GM18498 (cell line): ENCODE measurements around the gene CDC42EP1.

Source experiments
- ATAC-seq: cut with Tn5 transposase; IDR thresholded peaks from one replicate; pipeline ENCODE4 v1.9.1; 2021; ENCODE audit warnings: mild to moderate bottlenecking, moderate library complexity; ENCODE audit not compliant: unreplicated experiment

The CDC42EP1 gene

DNA sequence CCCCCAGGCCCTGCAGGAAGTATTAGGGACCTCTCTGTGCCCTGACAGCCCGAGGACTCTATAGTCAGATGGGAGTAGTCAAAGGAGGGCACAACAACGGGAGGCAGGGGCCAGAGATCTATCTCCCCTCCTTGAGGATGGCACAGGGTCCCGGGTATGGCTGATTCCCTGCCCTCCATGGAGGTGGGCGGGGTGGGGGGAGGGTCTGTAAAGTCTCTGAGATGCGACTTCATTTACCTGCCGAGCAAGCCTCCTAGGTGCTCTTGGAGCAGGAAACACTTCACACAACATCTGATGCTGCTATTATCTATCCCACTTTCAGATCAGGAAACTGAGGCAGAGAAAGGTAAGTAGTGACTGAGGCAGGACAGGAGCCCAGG lies 769 bp upstream of the CDC42EP1 start:
- no peak for ATAC-seq

DNA sequence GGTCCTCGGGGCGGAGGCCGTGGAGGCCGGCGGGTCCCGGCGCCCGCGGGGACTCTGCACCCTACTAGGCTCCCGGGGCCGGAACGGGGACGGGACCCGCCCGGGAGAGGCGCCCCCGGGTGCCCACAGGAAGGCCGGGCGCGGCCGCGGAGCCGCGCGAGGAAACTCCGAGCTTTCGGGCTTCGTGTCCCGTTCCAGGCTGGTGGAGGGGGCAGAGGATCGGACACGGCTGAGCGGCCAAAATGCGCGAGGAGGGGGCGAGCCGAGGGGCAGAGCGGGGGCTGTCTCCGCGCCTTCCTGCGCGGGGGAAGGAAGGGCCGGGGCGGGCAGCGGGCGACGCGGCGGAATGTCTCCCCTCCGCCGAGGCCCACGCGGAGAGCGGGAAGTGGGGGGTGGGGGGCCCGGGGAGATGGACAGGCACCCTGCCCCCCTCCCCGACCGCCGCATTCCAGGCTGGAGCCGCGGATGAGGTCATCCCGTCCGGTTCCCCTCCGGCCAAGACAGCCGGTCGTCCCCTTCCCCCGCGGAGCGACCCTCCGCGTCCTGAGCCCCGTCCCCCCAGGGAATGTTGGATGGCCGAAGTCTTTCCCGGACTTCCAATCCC lies 430 bp downstream of the CDC42EP1 start:
- no peak for ATAC-seq

DNA sequence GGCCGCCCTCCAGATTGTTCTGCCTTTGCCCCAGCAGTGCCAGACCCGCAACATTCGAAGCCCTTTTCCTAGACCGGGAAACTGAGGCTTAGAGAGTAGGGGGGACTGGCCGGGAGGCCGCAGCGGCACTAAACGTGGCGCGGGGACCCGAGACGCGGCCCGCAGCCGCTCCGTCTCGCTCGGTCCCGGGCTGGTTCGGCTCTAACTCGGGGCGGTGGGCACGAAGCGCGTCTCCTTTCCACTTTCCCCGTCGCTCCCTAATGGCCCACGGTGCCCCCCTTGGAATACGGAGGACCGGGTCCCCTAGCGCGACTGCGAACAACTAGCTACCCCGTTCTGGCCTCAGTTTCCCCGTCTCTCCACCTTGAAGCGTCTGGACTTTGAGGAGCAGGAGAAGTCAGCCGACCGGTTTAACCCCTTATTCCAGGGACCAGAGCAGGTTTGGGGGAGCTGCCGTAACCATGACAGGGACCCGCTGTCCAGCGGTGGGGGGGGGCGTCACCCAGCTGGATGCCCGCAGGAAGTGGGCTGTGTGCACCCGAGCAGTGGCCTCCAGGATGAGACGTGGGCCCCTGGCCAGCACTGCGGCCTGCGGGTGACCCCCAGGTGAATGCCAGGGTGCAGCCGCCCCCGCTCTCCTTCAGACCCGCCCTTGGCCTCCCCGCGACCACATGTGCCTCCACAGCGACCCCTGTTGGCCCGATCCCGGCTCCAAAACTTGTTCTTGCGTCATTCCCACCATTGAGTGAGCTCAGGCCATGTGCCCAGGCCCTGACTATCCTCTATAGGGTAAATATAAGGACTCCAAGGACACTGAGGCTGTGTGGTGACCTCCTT lies 1.1 kb downstream of the CDC42EP1 start:
- no peak for ATAC-seq

DNA sequence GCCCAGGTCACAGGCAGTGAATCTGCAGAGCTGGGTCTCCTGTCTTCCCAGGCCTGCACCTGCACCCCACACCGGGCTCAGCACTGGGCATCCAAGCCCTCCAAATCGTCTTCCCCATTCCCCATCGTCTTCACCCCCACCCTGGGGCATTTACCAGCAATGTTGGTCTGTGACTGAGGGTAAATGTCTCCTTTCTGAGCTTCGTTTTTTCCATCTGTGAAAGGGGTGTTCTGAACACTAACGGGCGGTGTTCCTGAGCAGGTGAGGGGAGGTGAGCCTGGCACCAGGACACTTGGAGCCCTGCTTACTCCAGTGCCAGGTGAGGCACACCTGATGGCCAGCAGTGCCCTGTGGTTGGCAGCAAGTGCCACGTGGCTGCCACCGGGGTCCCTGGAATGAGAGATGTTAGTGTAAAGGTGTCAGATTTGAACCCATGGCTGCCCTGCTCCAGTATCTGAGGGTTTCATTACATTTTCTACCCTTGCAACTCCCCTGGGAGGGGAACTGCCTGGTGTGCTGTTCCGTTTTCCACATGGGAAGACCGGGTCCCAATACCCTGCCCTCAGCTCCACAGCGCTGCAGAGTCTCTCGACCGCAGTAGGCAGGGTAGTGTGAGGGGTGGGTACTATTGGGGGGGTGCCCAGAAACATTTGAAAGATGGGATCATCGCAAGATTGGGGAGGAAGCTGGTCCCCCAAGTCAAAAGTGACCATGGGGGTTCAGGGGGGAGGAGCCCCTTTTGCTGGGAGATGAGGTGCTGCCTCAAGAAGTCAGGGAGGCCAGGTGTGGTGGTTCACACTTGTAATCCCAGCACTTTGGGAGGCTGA lies 2.0 kb downstream of the CDC42EP1 start:
- ATAC-seq = no peak

DNA sequence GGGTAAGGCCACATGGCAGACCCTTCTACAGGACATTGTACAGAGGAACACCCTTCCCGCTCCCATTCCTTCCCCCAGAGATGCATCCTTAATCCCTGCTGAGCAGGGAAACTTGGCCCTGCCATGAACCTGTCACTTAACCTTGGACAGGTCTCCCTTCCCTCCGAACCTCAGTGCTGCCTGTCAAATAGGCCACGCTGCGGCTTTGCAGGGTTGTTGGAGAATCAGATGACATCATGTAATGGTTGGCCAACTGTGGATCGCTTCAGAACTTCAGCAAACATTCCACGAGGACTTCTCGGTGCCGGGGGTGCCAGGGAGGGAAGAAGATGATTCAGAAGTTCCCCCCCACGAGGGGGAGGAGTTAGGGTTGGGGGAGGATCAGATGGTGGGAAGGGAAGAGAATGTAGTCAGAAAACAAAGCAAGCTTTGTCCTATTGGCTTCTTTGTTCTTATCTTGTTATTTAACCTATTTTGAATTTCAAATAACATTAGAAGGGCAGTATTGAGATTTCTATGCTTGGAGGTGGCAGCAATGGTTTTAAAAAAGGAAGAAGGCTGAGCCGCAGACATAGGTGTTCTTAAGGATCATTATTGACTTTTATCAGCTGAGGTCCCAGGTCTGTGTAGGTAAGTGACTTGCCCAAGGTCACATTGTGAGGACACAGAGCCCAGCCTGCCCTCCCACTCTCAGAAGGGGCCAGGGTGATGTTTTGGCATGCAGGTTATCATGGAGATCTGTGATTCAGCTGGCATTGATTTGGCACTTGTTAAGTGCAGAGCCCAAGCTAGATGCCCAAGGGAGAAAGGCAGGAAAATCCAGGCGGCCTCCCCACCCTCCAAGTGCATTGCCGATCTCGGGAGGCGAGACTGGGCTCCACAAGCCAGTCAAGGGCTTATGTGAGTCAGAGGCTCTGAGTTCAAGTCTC lies 3.1 kb downstream of the CDC42EP1 start:
- ATAC-seq = no peak

DNA sequence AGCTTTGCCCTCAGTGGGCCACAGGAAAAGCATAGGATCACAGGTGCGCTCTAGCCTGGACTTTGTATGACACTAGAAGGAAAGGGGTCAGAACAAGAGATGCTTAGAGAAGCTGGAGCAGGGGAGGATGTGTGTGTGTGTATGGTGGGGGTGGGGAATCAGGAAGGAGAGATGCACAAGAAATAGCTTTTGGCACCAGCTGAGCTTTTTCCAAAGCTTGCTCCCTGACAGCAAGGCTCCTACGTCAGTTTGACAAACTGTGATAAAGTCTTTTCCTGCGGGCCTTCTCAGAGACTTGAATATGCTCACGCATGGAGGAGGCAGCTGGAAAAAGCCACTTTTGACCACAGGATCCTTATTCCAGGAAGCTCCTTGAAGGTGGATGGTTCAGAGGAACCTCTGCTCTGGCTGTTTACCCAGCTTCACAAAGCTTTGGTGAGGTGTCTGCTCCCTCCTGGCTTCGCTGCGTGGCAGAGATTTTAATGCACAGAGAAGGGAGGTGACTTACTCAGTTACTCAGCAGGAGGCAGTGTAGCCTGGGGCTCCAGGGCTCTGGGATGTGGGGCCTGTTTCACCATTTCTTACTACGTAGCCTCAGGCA lies 3.9 kb downstream of the CDC42EP1 start:
- ATAC-seq = no peak

DNA sequence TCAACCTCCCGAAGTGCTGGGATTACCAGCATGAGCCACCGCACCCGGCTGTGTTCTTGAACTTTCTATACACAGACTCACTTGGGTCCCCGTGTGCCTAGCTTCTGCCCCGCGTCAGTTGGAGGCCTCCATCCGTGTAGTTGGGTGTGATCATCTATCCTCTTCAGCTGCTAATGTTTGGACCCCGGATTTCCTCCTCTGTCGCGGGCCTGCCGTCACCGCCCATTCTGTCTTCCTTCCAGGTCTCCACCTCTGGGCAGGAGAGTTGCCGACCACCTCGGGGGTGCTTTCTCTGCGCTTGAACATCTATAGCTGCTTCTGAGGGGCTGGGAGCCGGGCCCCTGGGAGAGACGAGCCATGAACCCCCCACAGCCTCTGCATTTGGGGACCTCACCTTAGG lies 5.5 kb downstream of the CDC42EP1 start:
- ATAC-seq = no peak

DNA sequence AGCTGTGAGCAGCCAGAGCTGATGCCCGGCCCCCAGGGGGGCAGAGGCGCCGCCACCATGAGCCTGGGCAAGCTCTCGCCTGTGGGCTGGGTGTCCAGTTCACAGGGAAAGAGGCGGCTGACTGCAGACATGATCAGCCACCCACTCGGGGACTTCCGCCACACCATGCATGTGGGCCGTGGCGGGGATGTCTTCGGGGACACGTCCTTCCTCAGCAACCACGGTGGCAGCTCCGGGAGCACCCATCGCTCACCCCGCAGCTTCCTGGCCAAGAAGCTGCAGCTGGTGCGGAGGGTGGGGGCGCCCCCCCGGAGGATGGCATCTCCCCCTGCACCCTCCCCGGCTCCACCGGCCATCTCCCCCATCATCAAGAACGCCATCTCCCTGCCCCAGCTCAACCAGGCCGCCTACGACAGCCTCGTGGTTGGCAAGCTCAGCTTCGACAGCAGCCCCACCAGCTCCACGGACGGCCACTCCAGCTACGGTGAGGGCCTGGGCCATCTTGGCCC lies 6.1 kb downstream of the CDC42EP1 start:
- ATAC-seq = no peak

DNA sequence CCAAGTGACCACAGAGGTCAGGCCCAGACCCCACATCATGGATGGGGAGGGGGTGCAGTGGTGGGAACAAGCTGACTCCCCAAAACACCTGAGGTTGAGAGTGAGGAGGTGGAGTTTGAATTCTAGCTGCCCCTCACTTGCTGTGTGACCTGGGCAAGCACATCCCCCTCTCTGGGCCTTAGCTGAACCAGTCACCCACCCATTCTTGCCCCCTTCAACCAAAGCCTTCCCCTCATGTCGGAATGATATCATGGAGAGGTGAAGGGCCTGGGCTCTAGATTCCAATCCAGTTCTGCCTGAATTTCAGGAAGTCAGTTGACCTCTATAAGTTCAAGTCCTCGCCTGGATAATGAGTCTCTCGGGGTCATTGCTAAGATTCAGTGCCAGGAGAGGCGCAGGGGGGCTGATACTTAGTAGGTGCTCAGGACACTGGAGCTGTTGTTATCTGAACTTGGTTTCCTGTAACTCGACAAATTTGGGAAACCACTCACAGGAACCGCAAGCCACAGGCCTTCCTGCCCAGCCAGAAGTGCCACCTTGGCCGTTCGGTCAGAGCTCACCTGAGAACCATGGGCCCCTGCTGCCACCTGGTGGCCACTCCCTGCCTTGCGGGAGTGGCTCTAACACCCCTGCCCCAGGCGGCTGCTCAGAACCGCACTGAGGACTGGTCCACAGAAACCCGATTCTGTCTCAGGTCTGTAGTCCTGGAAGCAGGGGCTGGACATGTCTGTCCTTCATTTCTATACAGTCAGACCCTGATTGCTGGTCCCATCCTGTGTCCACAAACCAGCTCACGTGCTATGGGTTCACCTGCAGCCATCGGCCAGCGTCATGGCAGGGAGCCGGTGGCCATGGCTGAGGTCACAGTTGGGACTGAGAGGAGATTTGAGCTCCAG lies 6.9 kb downstream of the CDC42EP1 start:
- no peak for ATAC-seq

DNA sequence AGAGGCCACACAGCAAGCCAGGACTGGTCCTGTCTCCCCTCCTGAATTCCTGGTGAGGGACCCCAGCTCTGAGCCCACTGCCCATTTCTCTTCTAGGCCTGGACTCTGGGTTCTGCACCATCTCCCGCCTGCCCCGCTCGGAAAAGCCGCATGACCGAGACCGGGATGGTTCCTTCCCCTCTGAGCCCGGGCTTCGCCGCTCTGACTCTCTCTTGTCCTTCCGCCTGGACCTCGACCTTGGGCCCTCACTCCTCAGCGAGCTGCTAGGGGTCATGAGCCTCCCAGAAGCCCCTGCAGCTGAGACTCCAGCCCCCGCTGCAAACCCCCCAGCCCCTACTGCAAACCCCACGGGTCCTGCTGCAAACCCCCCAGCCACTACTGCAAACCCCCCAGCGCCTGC lies 7.7 kb downstream of the CDC42EP1 start:
- no peak for ATAC-seq

DNA sequence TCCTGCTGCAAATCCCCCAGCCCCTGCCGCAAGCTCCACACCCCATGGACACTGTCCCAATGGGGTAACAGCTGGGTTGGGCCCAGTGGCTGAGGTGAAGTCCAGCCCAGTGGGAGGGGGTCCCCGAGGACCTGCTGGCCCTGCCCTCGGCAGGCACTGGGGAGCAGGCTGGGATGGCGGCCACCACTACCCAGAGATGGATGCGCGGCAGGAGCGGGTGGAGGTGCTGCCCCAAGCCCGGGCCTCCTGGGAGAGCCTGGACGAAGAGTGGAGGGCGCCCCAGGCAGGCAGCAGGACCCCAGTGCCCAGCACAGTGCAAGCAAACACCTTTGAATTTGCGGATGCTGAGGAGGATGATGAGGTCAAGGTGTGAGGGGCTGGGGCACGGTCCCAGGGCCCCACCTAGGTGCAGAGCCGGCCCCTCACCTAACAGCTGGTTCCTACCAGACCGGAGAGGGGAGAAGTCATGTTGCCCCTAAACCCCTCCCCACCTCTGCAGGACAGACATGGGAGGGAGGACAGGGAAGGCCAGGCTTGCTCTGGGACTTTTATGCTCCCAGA lies 8.2 kb downstream of the CDC42EP1 start:
- ATAC-seq = no peak

DNA sequence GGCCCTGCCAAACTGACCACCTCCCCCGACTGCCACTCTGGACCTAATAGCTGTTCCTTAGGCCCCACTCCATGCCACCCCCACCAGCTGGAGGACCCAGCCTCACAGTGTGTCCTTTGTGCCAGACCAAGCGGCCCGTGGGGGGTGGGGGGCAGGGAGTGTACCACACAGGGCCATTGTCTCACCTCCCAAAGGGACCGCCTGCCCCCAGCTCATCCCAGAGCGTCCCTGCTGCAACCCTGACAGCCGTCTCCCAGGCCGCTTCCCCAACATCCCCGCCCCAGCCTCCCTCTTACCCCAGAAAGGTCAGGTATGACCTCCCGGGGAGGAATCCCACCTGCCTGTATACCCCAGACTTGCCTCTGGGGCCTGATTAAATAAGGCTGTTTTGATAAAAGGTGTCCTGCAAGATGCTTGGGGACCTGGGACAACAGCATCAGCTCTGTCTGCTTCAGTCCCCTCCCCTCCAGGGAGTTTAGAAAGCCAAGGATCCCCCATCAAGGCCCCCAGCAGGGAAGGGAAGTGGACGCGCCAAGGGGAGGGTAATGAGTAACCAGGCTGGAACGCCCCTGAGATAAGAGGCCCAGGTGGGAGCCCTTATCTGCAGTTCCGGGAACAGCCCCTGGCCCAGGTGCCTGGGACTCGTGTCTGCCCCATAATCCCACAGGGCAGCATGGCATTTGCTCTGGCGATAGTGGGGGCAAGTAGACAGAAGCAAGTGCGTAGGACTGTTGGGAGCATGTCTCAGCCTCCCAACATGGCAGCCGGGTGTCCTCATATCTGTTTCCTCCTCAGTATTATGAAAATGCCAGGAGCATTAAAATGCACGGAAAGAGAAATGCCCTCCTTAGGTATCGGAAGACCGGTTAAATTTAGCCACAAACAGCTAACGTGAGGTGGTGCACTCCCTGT lies 9.0 kb downstream of the CDC42EP1 start:
- no peak for ATAC-seq

DNA sequence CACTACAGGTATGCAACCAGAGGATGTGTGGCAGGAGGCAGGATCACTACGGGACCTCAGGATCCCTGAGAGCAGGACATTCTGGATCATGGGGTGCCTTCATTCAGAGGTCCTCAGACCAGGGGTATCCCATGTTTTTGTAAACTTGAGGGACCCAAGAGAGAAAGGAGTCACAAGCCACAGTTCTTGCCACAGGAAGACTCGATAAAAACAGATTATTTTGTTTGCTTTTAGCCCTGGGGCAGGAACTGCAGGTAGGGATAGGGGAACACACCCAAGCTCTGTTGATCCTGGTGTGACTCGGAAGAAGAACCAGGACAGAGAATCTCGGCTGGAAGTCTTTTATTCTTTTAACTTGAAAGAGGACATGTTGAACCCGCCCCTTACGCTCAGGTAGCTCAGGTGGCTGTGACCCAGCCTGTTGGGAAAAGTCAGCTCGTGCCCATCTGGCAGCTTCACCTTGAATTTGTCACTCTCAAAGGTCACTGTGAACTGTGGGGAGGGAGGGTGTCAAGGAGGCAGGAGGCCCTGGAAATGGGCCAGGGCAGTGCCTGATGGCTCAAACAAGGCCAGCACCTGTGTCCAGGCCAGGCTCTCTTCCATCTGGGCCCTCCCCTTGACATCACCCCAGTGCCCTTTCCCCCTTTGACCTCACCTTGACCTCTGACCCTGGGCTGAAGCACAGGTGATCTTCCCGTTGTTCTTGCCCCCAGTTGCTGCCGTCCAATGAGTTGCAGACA lies 9.8 kb downstream of the CDC42EP1 start:
- no peak for ATAC-seq

DNA sequence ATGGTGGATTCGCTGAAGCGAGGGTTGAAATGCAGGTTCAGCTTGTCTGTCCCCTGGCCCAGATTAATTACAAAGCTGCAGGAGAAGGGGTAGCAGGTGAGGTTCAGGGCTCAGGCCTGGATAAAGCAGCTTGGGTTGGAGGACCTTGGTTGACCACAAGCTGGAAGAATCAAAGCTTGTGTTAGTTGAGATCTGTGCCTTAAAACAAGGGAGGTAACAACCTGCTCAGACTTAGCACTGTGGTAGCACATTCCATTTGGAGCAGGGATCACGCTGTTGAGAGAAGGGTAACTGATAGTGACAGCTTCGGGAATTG lies 10.3 kb downstream of the CDC42EP1 start:
- ATAC-seq = no peak

DNA sequence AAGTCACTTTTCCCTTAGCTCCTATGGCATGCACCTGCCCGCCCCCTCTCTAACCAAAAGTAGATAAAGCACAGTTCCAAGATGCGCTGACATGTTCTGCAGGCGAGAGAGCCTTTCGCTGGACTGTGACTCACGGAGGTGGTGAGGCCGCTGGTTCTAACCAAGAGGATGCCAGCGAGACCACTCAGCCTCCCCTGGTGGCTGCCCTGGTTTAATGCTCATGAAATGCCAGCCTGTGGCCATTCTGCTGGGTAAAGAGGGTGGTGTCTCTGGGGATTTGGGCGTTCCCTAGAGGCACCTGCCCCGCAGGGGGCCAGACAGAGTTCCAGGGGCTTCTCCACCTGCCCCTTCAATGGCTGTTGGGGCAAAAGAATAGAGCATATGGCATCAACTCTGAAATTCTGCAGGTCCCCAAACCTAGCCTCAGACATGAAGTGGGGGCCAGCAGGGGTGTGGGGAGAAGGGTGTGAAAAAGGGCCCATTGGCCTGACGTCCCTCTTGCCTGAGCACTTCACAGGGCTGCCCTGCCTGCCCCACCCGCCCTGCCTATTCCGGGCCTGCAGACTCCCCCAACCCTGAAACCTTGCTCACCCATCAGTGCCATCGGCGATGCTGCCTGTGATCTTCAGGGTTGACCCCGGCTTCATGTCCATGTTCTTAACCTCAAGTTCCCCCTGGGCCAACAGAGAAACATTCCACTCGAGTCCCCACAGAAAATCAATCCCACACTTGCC lies 11.1 kb downstream of the CDC42EP1 start:
- ATAC-seq = no peak

DNA sequence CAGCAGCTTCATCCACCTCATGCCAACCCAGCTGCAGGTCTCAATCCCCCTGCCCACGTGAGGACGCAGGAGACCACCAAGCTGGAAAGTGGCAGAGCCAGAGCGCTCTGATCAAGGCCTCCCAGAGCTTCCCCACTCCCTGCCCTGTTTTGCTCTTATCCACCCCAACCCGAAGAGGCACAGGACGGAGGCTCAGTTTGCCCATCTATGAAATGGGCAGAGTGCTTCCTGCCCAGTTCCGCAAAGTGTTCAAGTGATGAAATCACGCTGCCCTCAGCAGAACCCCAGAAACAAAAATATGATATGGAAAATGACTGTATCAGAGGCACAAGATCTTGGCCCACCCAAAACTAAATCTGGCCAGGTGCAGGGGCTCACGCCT lies 11.7 kb downstream of the CDC42EP1 start:
- no peak for ATAC-seq
